ENCODE data around the gene SULT1C4.

GRCh38 chr2:108404784-108405397 is 27.1 kb downstream of the SULT1C4 start:
- TF ChIP-seq CTCF (IDR thresholded peaks at IDR 0.05; ENCODE audit: low read depth, low read length) = no peak
- TF ChIP-seq, protein P1, sequence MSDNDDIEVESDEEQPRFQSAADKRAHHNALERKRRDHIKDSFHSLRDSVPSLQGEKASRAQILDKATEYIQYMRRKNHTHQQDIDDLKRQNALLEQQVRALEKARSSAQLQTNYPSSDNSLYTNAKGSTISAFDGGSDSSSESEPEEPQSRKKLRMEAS (IDR thresholded peaks at IDR 0.05; ENCODE audit: low read depth, low read length) = no peak
- TF ChIP-seq POLR2A (IDR thresholded peaks at IDR 0.05; ENCODE audit: extremely low read depth, insufficient read length) = no peak
- TF ChIP-seq MYC (IDR thresholded peaks at IDR 0.05; ENCODE audit: low read depth, low read length) = no peak
